GM12892 (cell line): ENCODE data around the gene NME7.

ENCODE experiments used
- POLR2A ChIP-seq: IDR thresholded peaks from 2 replicates; pipeline ENCODE4 v1.6.1; 2011; ENCODE audit warnings: low read depth, low read length, control low read depth
- POLR2AphosphoS5 ChIP-seq: IDR thresholded peaks from 2 replicates; pipeline ENCODE4 v1.6.1; 2011; ENCODE audit warnings: low read depth, low read length, control low read depth

GRCh38 chr1:169202791-169203665, 164.6 kb downstream of the NME7 start:
- no peak for TF ChIP-seq POLR2A
- no peak for TF ChIP-seq POLR2AphosphoS5
